B cell (primary cell): ENCODE data around the gene TCF7. TPM values are rescaled to one million over a fixed set of nuclear protein-coding genes. Genes with fewer than 3 reads are reported as not detected.

Experiments
- ATAC-seq: fragments of 200-7000 bp; cut with Tn5 transposase; one replicate; pipeline ENCODE4 v1.10.0; 2021; ENCODE audit warnings: low read depth, mild to moderate bottlenecking, moderate number of reproducible peaks, moderate library complexity
- CTCF ChIA-PET: fragments of 350-600 bp; sonication (Branson Sonifier 250); formaldehyde crosslinking; loops from one replicate; lab custom pipeline; 2021; ENCODE audit warnings: antibody characterized with exemption, inconsistent platforms; lab: Charles Lee
- POLR2A ChIA-PET: fragments of 350-600 bp; sonication (Branson Sonifier 250); formaldehyde crosslinking; loops from one replicate; lab custom pipeline; 2021; ENCODE audit warnings: antibody characterized with exemption; lab: Charles Lee
- DNase-seq: peaks from one replicate; pipeline ENCODE4 v3.0.0; 2013
- H2AFZ ChIP-seq: 2 replicates; pipeline ENCODE4 v1.6.1; 2012; ENCODE audit warnings: mild to moderate bottlenecking, low read depth, low read length; ENCODE audit not compliant: insufficient read depth, poor library complexity, severe bottlenecking
- H3K27ac ChIP-seq, 2 donors: 1 replicate in 1 of 2; 2 replicates in 1 of 2; pipeline ENCODE4 v1.5.1; 2012 to 2013; ENCODE audit warnings: low read length in 2 of 2, mild to moderate bottlenecking in 2 of 2, moderate library complexity in 1 of 2
- H3K27me3 ChIP-seq, 4 experiments: fragments of 200-600 bp in 1 of 4; sonication (generic) in 1 of 4; replicated peaks in 1 of 4; 1 replicate in 2 of 4; 2 replicates in 2 of 4; pipeline versions ENCODE4 v1.6.1 to v1.7.0; 2013 to 2016; ENCODE audit warnings: low read length in 3 of 4, mild to moderate bottlenecking in 2 of 4, mixed read lengths in 1 of 4, moderate library complexity in 1 of 4; ENCODE audit not compliant: insufficient read depth in 4 of 4, control insufficient read depth in 3 of 4; ENCODE audit errors: control extremely low read depth in 1 of 4
- H3K36me3 ChIP-seq, 2 experiments: replicated peaks in 1 of 2; 1 replicate in 1 of 2; 2 replicates in 1 of 2; pipeline versions ENCODE4 v1.6.1 to v1.7.1; 2013; ENCODE audit warnings: low read length in 1 of 2; ENCODE audit not compliant: insufficient read depth in 2 of 2, control insufficient read depth in 1 of 2; ENCODE audit errors: control extremely low read depth in 1 of 2, extremely low read depth in 1 of 2
- H3K4me1 ChIP-seq, 2 donors: fragments of 200-600 bp in 1 of 2; sonication (generic) in 1 of 2; 1 replicate in 1 of 2; 2 replicates in 1 of 2; pipeline versions ENCODE4 v1.5.1 to v1.6.1; 2013 to 2017; ENCODE audit warnings: low read length in 2 of 2; ENCODE audit not compliant: control insufficient read depth in 2 of 2, insufficient read depth in 2 of 2
- H3K4me2 ChIP-seq: replicated peaks from 2 replicates; pipeline ENCODE3; 2012; ENCODE audit warnings: mild to moderate bottlenecking, low read depth, low read length; ENCODE audit not compliant: poor library complexity, severe bottlenecking
- H3K4me3 ChIP-seq, 5 experiments: fragments of 200-600 bp in 1 of 5; sonication (generic) in 1 of 5; 1 replicate in 3 of 5; 2 replicates in 2 of 5; pipeline versions ENCODE4 v1.5.1 to v1.7.0; 2011 to 2016; ENCODE audit warnings: low read length in 4 of 5, mild to moderate bottlenecking in 4 of 5, low read depth in 2 of 5, control low read depth in 1 of 5, moderate library complexity in 1 of 5; ENCODE audit not compliant: insufficient read depth in 1 of 5; ENCODE audit errors: control extremely low read depth in 1 of 5, extremely low read depth in 1 of 5
- H3K79me2 ChIP-seq: fragments of 200-600 bp; sonication (generic); one replicate; pipeline ENCODE4 v1.6.0; 2016; ENCODE audit warnings: low read length; ENCODE audit not compliant: control insufficient read depth, insufficient read depth
- H3K9ac ChIP-seq: fragments of 200-600 bp; sonication (generic); 2 replicates; pipeline ENCODE4 v1.6.1; 2017; ENCODE audit warnings: mild to moderate bottlenecking, low read length, moderate library complexity
- H3K9me3 ChIP-seq, 3 donors: one replicate each; pipeline versions ENCODE4 v1.6.1 to v1.7.1; 2013; ENCODE audit warnings: low read length in 2 of 3; ENCODE audit not compliant: control insufficient read depth in 2 of 3, insufficient read depth in 1 of 3; ENCODE audit errors: control extremely low read depth in 1 of 3
- H4K20me1 ChIP-seq: 2 replicates; pipeline ENCODE4 v1.6.0; 2012; ENCODE audit warnings: mild to moderate bottlenecking, low read length; ENCODE audit not compliant: insufficient read depth, control insufficient read depth, poor library complexity, severe bottlenecking
- H3K27ac Mint-ChIP-seq: one replicate; pipeline ENCODE4 v1.8.0; 2021; ENCODE audit warnings: mixed read lengths
- H3K27me3 Mint-ChIP-seq: one replicate; pipeline ENCODE4 v1.8.0; 2021; ENCODE audit warnings: mixed read lengths
- H3K4me1 Mint-ChIP-seq: one replicate; pipeline ENCODE4 v1.8.0; 2021; ENCODE audit warnings: mixed read lengths
- H3K4me3 Mint-ChIP-seq: one replicate; pipeline ENCODE4 v1.8.0; 2021; ENCODE audit warnings: mixed read lengths
- H3K9me3 Mint-ChIP-seq: one replicate; pipeline ENCODE4 v1.8.0; 2022; ENCODE audit warnings: mixed read lengths; ENCODE audit not compliant: insufficient read depth
- EZH2 ChIP-seq: IDR thresholded peaks from 2 replicates; pipeline ENCODE4 v1.6.1; 2012; ENCODE audit warnings: borderline replicate concordance, low read depth, mild to moderate bottlenecking, moderate library complexity, low read length; ENCODE audit not compliant: insufficient read depth, poor library complexity, severe bottlenecking
- WGBS: methylation state at CpG from one replicate; pipeline ENCODE4 v1.1.5; 2013; ENCODE audit warnings: missing lambda C conversion rate; ENCODE audit not compliant: insufficient coverage; 5-methylcytosine and 5-hydroxymethylcytosine counted together
- intact Hi-C: fragments of 100-400 bp; cut with micrococcal nuclease; formaldehyde crosslinking; loops from one replicate; pipeline ENCODE4 v1.10.0; 2022
- polyA plus RNA-seq: library from polyadenylated mRNA; depleted of rRNA; stranded (reverse); fragments of >200 nt; gene quantifications from 2 replicates; pipeline ENCODE4 v1.2.3, GENCODE V29; 2012
- total RNA-seq, 2 donors: library from RNA; stranded (reverse); fragments of 120-200 nt in 1 of 2; gene quantifications; 1 replicate in 1 of 2; 2 replicates in 1 of 2; pipeline versions ENCODE4 v1.2.3 to v1.2.4, GENCODE V29; 2013 to 2022
- TF ChIP-seq, protein P1 (sequence below): fragments of 200-600 bp; IDR thresholded peaks from one replicate; pipeline ENCODE4 v1.8.0; 2022; ENCODE audit warnings: antibody characterized with exemption, mild to moderate bottlenecking

TCF7 gene
- total and polyA plus RNA-seq, 2 donors (not counting 1 experiment from before 2014, with no cell fraction given): 26.8 to 61.1 TPM

DNA sequence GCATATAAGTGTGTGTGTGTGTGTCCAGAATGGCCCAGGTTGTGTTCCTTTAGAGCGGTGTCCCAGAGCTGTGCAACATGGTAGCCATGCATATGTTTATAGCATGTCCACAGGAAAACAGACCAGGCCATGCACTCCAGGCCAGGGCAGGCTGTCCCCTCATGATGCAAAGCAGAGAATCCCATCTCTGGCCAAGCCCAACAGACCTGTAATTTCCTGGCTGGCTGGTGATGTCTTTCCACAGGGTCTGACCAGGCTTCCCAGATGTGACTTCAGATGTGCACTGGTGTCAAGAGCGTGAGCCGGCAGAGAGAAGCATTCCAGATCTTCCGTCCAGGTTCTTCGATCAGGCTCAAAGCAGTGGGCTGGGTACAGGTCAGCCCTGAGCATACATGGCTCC is 21.1 kb upstream of the TCF7 start:
- Histone ChIP-seq H3K36me3 (no peaks in the 10 kb centered on the region), H3K79me2 (no peaks in the 10 kb centered on the region), H3K27ac (no peak overlapping the region), H3K4me1 (peaks cover 21 to 24% of the 10 kb centered on the region in 2 donors), H2AFZ (no peak overlapping the region), H3K4me3 (no peak overlapping the region), H3K9ac (no peak overlapping the region), H3K27me3 (no peaks in the 10 kb centered on the region), H3K9me3 (no peaks in the 10 kb centered on the region), H4K20me1 (no peaks in the 10 kb centered on the region), H3K4me2 (no peak overlapping the region)
- DNase-seq: no peak
- 98% methylated on average over 5 of the region's 5 CpGs for WGBS
- Mint-ChIP-seq H3K4me1 (peaks cover 16% of the 10 kb centered on the region), H3K27me3 (no peaks in the 10 kb centered on the region), H3K27ac (no peak overlapping the region), H3K4me3 (no peak overlapping the region), H3K9me3 (no peaks in the 10 kb centered on the region)
- POLR2A ChIA-PET: no interaction called here
- no peak for ATAC-seq
- TF ChIP-seq, protein P1, sequence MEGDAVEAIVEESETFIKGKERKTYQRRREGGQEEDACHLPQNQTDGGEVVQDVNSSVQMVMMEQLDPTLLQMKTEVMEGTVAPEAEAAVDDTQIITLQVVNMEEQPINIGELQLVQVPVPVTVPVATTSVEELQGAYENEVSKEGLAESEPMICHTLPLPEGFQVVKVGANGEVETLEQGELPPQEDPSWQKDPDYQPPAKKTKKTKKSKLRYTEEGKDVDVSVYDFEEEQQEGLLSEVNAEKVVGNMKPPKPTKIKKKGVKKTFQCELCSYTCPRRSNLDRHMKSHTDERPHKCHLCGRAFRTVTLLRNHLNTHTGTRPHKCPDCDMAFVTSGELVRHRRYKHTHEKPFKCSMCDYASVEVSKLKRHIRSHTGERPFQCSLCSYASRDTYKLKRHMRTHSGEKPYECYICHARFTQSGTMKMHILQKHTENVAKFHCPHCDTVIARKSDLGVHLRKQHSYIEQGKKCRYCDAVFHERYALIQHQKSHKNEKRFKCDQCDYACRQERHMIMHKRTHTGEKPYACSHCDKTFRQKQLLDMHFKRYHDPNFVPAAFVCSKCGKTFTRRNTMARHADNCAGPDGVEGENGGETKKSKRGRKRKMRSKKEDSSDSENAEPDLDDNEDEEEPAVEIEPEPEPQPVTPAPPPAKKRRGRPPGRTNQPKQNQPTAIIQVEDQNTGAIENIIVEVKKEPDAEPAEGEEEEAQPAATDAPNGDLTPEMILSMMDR: no peak
- TF ChIP-seq EZH2: no peak
- CTCF ChIA-PET: interaction anchor here (1.2 to 3.3 kb wide), 2 partner anchors 8 to 54 kb away, joined by 4 to 10 read pairs; no protein-coding TSS in a partner anchor
- intact Hi-C loops: no loop called here

DNA sequence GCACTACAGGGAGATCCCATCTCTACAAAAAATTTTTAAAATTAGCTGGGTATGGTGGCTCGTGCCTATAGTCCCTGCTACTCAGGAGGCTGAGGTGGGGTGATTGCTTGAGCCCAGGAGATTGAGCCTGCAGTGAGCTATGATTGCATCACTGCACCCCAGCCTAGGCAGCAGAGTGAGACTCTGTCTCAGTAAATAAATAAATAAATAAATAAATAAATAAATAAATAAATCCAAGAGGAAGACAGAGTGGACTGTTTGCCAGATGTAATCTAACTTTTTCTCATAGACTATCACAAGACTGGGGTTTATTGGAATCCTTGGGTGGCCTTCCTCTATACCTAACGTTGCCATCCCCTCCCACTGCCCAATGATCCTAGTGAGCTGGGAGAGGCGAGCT is 19.2 kb upstream of the TCF7 start:
- POLR2A ChIA-PET: no interaction called here

More for the DNA sequence above, 19.2 kb upstream of the TCF7 start:
- Mint-ChIP-seq H3K27ac (no peak overlapping the region), H3K4me1 (peaks cover 28% of the 10 kb centered on the region), H3K27me3 (no peaks in the 10 kb centered on the region), H3K9me3 (no peaks in the 10 kb centered on the region), H3K4me3 (no peak overlapping the region)
- DNase-seq: no peak
- ATAC-seq: no peak
- Histone ChIP-seq H3K27ac (no peak overlapping the region), H3K4me2 (no peak overlapping the region), H3K27me3 (no peaks in the 10 kb centered on the region), H3K9me3 (no peaks in the 10 kb centered on the region), H3K9ac (no peak overlapping the region), H3K36me3 (no peaks in the 10 kb centered on the region), H3K4me1 (peaks cover 34 to 36% of the 10 kb centered on the region in 2 donors), H2AFZ (no peak overlapping the region), H4K20me1 (no peaks in the 10 kb centered on the region), H3K79me2 (no peaks in the 10 kb centered on the region), H3K4me3 (no peak overlapping the region)
- WGBS: 100% methylated on average over 3 of the region's 3 CpGs
- CTCF ChIA-PET: no interaction called here
- TF ChIP-seq, protein P1: no peak
- no peak for TF ChIP-seq EZH2
- intact Hi-C loops: no loop called here
